GM12878 (cell line): ENCODE measurements around the gene CCDC134. TPM values are rescaled to one million over a fixed set of nuclear protein-coding genes. Genes with fewer than 3 reads are reported as not detected.
A peak's percentile ranks its signal among the peaks of the same experiment; 100 is the strongest.

Experiments
- ATAC-seq: fragments of 200-7000 bp; cut with Tn5 transposase; 3 replicates; pipeline ENCODE4 v1.9.1; 2020; ENCODE audit warnings: mild to moderate bottlenecking, moderate library complexity
- BruUV-seq: library from RNA; stranded (reverse); fragments of 400-500 nt; replicated peaks from 2 replicates; lab custom pipeline; 2021; lab: Mats Ljungman, UMichigan
- CTCF ChIA-PET: fragments of 300-600 bp; sonication (Branson Sonifier 250); formaldehyde crosslinking; extraction: SDS; loops from one replicate; lab custom pipeline; 2021; ENCODE audit warnings: inconsistent platforms; lab: Yijun Ruan, JAX
- POLR2A ChIA-PET: fragments of 350-600 bp; formaldehyde crosslinking; extraction: SDS; loops from one replicate; lab custom pipeline; 2021; ENCODE audit warnings: inconsistent platforms; lab: Charles Lee
- RAD21 ChIA-PET: fragments of 300-600 bp; sonication (Branson Sonifier 250); formaldehyde crosslinking; loops from one replicate; lab custom pipeline; 2023; ENCODE audit warnings: antibody characterized with exemption; ENCODE audit not compliant: unreplicated experiment; lab: Charles Lee
- SMC1A ChIA-PET: fragments of 300-600 bp; sonication (Branson Sonifier 250); formaldehyde crosslinking; loops from one replicate; lab custom pipeline; 2023; ENCODE audit not compliant: unreplicated experiment, uncharacterized antibody; lab: Charles Lee
- DNase-seq: peaks from one replicate; pipeline ENCODE4 v3.0.0-alpha.2; 2011; ENCODE audit warnings: low read depth, low spot score
- FAIRE-seq: peaks from 3 replicates; lab custom pipeline; 2011; peaks lifted over from hg19 to GRCh38; lab: Jason Lieb, UNC
- H2AFZ ChIP-seq: 2 replicates; pipeline ENCODE4 v1.6.0; 2011; ENCODE audit warnings: low read depth, low read length, control low read depth; ENCODE audit not compliant: control insufficient read depth
- H3K27ac ChIP-seq: 2 replicates; pipeline ENCODE4 v1.5.1; 2011; ENCODE audit warnings: control low read depth; ENCODE audit not compliant: control insufficient read depth, insufficient read depth
- H3K27me3 ChIP-seq, 2 experiments: replicated peaks in 1 of 2; 2 replicates each; pipeline versions ENCODE4 v1.6.0 to v1.6.1; 2011; ENCODE audit warnings: low read length in 1 of 2; ENCODE audit not compliant: control insufficient read depth in 2 of 2, insufficient read depth in 2 of 2
- H3K36me3 ChIP-seq, 2 experiments: 2 replicates each; pipeline ENCODE4 v1.5.1; 2011; ENCODE audit warnings: low read length in 1 of 2; ENCODE audit not compliant: control insufficient read depth in 2 of 2, insufficient read depth in 2 of 2
- H3K4me1 ChIP-seq: 2 replicates; pipeline ENCODE4 v1.6.1; 2011; ENCODE audit warnings: mild to moderate bottlenecking, low read length, moderate library complexity, mixed read lengths; ENCODE audit not compliant: control insufficient read depth, insufficient read depth
- H3K4me2 ChIP-seq: 2 replicates; pipeline ENCODE4 v1.6.0; 2011; ENCODE audit warnings: control low read depth; ENCODE audit not compliant: control insufficient read depth, insufficient read depth
- H3K4me3 ChIP-seq: fragments of 200-600 bp; sonication (generic); 2 replicates; pipeline ENCODE4 v1.5.1; 2016
- H3K79me2 ChIP-seq: 2 replicates; pipeline ENCODE4 v1.6.0; 2011; ENCODE audit warnings: low read length; ENCODE audit not compliant: control insufficient read depth, insufficient read depth
- H3K9ac ChIP-seq: 2 replicates; pipeline ENCODE4 v1.8.0; 2011; ENCODE audit warnings: low read length, control low read depth, mixed read lengths; ENCODE audit not compliant: control insufficient read depth, insufficient read depth
- H3K9me3 ChIP-seq: replicated peaks from 3 replicates; pipeline ENCODE4 v1.5.1; 2011; ENCODE audit warnings: mild to moderate bottlenecking, low read length; ENCODE audit not compliant: control insufficient read depth, insufficient read depth
- H4K20me1 ChIP-seq: 2 replicates; pipeline ENCODE4 v1.6.0; 2011; ENCODE audit not compliant: control insufficient read depth, insufficient read depth
- ATF3 ChIP-seq: IDR thresholded peaks from 2 replicates; pipeline ENCODE4 v1.6.1; 2011; ENCODE audit warnings: low read depth, mild to moderate bottlenecking, low read length, moderate library complexity, borderline replicate concordance; ENCODE audit errors: extremely low read depth
- CEBPB ChIP-seq, 2 experiments: fragments of 150-350 bp in 1 of 2; IDR thresholded peaks; 2 replicates each; pipeline ENCODE4 v1.6.1; 2012 to 2014; ENCODE audit warnings: low read depth in 2 of 2, low read length in 2 of 2, borderline replicate concordance in 1 of 2, inconsistent platforms in 1 of 2
- ESRRA ChIP-seq: IDR thresholded peaks from 2 replicates; pipeline ENCODE4 v1.6.1; 2012; ENCODE audit warnings: mild to moderate bottlenecking, low read length, improper control_type of control experiment
- GATAD2B ChIP-seq: fragments of 450-650 bp; conservative IDR thresholded peaks from 2 replicates; pipeline ENCODE4 v1.6.1; 2017; ENCODE audit warnings: low read depth, mild to moderate bottlenecking, moderate library complexity
- HCFC1 ChIP-seq: fragments of 150-350 bp; IDR thresholded peaks from 2 replicates; pipeline ENCODE4 v1.6.1; 2014; ENCODE audit warnings: low read length
- MEF2B ChIP-seq: fragments of 450-650 bp; IDR thresholded peaks from 2 replicates; pipeline ENCODE4 v1.6.1; 2018; ENCODE audit warnings: mild to moderate bottlenecking, moderate library complexity; ENCODE audit not compliant: partially characterized antibody, poor library complexity, severe bottlenecking
- PML ChIP-seq: IDR thresholded peaks from 2 replicates; pipeline ENCODE4 v1.6.1; 2012; ENCODE audit warnings: low read length, inconsistent platforms
- RFX5 ChIP-seq: IDR thresholded peaks from 2 replicates; pipeline ENCODE4 v1.6.1; 2011; ENCODE audit warnings: low read depth, low read length, improper control_type of control experiment
- SIN3A ChIP-seq: IDR thresholded peaks from 2 replicates; pipeline ENCODE4 v1.6.1; 2012; ENCODE audit warnings: low read depth, low read length, improper control_type of control experiment
- SMAD5 ChIP-seq: IDR thresholded peaks from 2 replicates; pipeline ENCODE4 v1.6.1; 2016; ENCODE audit warnings: antibody characterized with exemption, low read depth
- STAT3 ChIP-seq: IDR thresholded peaks from 2 replicates; pipeline ENCODE4 v1.6.1; 2011; ENCODE audit warnings: low read depth, low read length, improper control_type of control experiment
- TCF7 ChIP-seq: IDR thresholded peaks from 2 replicates; pipeline ENCODE4 v1.6.1; 2014; ENCODE audit warnings: antibody characterized with exemption, borderline replicate concordance
- ZNF687 ChIP-seq: fragments of 450-650 bp; IDR thresholded peaks from 2 replicates; pipeline ENCODE4 v1.6.1; 2017; ENCODE audit warnings: mild to moderate bottlenecking, moderate library complexity
- WGBS: methylation state at CpG from one replicate; pipeline ENCODE4 v1.1.6; 2016; ENCODE audit warnings: low lambda C conversion rate; ENCODE audit not compliant: insufficient replicate concordance, insufficient coverage; ENCODE audit errors: missing lambda C conversion rate; 5-methylcytosine and 5-hydroxymethylcytosine counted together
- in situ Hi-C: fragments of 300-500 bp; cut with MboI; formaldehyde crosslinking; loops from 9 replicates; pipeline ENCODE4 v1.14.3; 2018; ENCODE audit warnings: mixed read lengths
- intact Hi-C: fragments of 100-400 bp; cut with micrococcal nuclease; formaldehyde crosslinking; loops from one replicate; pipeline ENCODE4 v1.14.2; 2022; ENCODE audit not compliant: unreplicated experiment
- polyA plus RNA-seq, 11 experiments: library from polyadenylated mRNA; depleted of rRNA in 4 of 11; unstranded in 6 of 11; stranded (reverse) in 5 of 11; fragments of >200 nt; fragmentation: Nextera tagmentation in 4 of 11; fragmentation: Illumina TruSeq in 1 of 11; extraction: Ambion mirVana in 4 of 11; extraction: Trizol in 1 of 11; gene quantifications; 1 replicate in 1 of 11; 2 replicates in 10 of 11; pipeline versions ENCODE4 v1.2.1 to v1.2.3, GENCODE V29; 2011 to 2016; ENCODE audit warnings: inconsistent platforms in 2 of 11, missing spikeins in 2 of 11, low read depth in 1 of 11
- total RNA-seq, 4 experiments: library from RNA; depleted of rRNA in 3 of 4; stranded (reverse); fragments of >200 nt in 3 of 4; fragmentation: Illumina TruSeq in 1 of 4; extraction: Trizol in 1 of 4; gene quantifications; 2 replicates each; pipeline versions ENCODE4 v1.2.1 to v1.2.3, GENCODE V29; 2013 to 2021
- TF ChIP-seq, protein P1 (sequence below): fragments of 450-650 bp; IDR thresholded peaks from 2 replicates; pipeline ENCODE4 v1.6.1; 2016; ENCODE audit warnings: mild to moderate bottlenecking, moderate library complexity, borderline replicate concordance
- TF ChIP-seq, protein P2 (sequence below): fragments of 450-650 bp; IDR thresholded peaks from 2 replicates; pipeline ENCODE4 v1.6.1; 2017; ENCODE audit warnings: borderline replicate concordance

The CCDC134 gene
- total and polyA plus RNA-seq, 10 of the 15 experiments (the other 5 are each of a cell fraction or from before 2014, with no cell fraction given): 0.35 to 19.3 (median 11.8) TPM

GRCh38 chr22:41798736-41799135 lies 1.7 kb upstream of the CCDC134 start:
- Histone ChIP-seq H3K27me3 (no peaks in the 10 kb centered on the region), H3K79me2 (peaks cover 29% of the 10 kb centered on the region), H3K9me3 (no peaks in the 10 kb centered on the region), H4K20me1 (no peaks in the 10 kb centered on the region), H3K9ac (no peak overlapping the region), H3K4me2 (peak overlapping the region; percentile 90; the same call in 1 of the 2 replicates), H3K4me3 (no peak overlapping the region), H3K4me1 (peaks cover 10% of the 10 kb centered on the region), H3K36me3 (no peaks in the 10 kb centered on the region; a peak in 1 of 4 replicates), H2AFZ (no peak overlapping the region), H3K27ac (no peak overlapping the region)
- intact Hi-C loops: no loop called here
- CTCF ChIA-PET: interaction anchor here (0.6 to 4.0 kb wide), 9 partner anchors 13 to 142 kb away, joined by 3 to 63 read pairs (median 4); partner anchors contain the start of gene MEI1
- BruUV-seq: no TSS peak
- DNase-seq: no peak
- 95% methylated on average over 2 of the region's 2 CpGs for WGBS
- ATAC-seq: no peak
- RAD21 ChIA-PET: interaction anchor here (1.2 to 5.6 kb wide), 8 partner anchors 14 to 141 kb away, joined by 3 to 56 read pairs (median 11); partner anchors contain the start of gene MEI1
- SMC1A ChIA-PET: interaction anchor here (0.9 to 4.6 kb wide), 7 partner anchors 12 to 101 kb away, joined by 3 to 57 read pairs (median 8); partner anchors contain the start of gene MEI1
- in situ Hi-C loops: no loop called here
- no peak for FAIRE-seq
- POLR2A ChIA-PET: interaction anchor here (1.0 to 5.3 kb wide), 9 partner anchors 16 to 180 kb away, joined by 4 to 172 read pairs (median 10); partner anchors contain the start of genes MEI1 and SREBF2
- TF ChIP-seq ESRRA (no peak), SMAD5 (no peak), SIN3A (no peak), MEF2B (no peak), HCFC1 (no peak), TCF7 (no peak), PML (no peak), ZNF687 (no peak), ATF3 (no peak), GATAD2B (no peak), RFX5 (no peak), STAT3 (no peak), CEBPB (IDR thresholded peaks at IDR 0.05; ENCODE audit: borderline replicate concordance in 1 of 2, low read depth in 2 of 2, low read length in 2 of 2) (no peak)
- TF ChIP-seq, protein P1, sequence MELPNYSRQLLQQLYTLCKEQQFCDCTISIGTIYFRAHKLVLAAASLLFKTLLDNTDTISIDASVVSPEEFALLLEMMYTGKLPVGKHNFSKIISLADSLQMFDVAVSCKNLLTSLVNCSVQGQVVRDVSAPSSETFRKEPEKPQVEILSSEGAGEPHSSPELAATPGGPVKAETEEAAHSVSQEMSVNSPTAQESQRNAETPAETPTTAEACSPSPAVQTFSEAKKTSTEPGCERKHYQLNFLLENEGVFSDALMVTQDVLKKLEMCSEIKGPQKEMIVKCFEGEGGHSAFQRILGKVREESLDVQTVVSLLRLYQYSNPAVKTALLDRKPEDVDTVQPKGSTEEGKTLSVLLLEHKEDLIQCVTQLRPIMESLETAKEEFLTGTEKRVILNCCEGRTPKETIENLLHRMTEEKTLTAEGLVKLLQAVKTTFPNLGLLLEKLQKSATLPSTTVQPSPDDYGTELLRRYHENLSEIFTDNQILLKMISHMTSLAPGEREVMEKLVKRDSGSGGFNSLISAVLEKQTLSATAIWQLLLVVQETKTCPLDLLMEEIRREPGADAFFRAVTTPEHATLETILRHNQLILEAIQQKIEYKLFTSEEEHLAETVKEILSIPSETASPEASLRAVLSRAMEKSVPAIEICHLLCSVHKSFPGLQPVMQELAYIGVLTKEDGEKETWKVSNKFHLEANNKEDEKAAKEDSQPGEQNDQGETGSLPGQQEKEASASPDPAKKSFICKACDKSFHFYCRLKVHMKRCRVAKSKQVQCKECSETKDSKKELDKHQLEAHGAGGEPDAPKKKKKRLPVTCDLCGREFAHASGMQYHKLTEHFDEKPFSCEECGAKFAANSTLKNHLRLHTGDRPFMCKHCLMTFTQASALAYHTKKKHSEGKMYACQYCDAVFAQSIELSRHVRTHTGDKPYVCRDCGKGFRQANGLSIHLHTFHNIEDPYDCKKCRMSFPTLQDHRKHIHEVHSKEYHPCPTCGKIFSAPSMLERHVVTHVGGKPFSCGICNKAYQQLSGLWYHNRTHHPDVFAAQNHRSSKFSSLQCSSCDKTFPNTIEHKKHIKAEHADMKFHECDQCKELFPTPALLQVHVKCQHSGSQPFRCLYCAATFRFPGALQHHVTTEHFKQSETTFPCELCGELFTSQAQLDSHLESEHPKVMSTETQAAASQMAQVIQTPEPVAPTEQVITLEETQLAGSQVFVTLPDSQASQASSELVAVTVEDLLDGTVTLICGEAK: no peak
- TF ChIP-seq, protein P2, sequence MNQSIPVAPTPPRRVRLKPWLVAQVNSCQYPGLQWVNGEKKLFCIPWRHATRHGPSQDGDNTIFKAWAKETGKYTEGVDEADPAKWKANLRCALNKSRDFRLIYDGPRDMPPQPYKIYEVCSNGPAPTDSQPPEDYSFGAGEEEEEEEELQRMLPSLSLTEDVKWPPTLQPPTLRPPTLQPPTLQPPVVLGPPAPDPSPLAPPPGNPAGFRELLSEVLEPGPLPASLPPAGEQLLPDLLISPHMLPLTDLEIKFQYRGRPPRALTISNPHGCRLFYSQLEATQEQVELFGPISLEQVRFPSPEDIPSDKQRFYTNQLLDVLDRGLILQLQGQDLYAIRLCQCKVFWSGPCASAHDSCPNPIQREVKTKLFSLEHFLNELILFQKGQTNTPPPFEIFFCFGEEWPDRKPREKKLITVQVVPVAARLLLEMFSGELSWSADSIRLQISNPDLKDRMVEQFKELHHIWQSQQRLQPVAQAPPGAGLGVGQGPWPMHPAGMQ: no peak
